GM23338 (cell line): ENCODE measurements around the gene KRT32. TPM values are rescaled to one million over a fixed set of nuclear protein-coding genes. Genes with fewer than 3 reads are reported as not detected.

ENCODE experiments used
- ATAC-seq: fragments of 200-7000 bp; cut with Tn5 transposase; 3 replicates; pipeline ENCODE4 v1.9.1; 2020
- DNase-seq: peaks from one replicate; pipeline ENCODE4 v3.0.0-alpha.2; 2015; ENCODE audit warnings: low spot score
- H2AFZ ChIP-seq: fragments of 200-600 bp; sonication (generic); 2 replicates; pipeline ENCODE4 v1.8.0; 2016; ENCODE audit warnings: antibody characterized with exemption, mild to moderate bottlenecking, moderate library complexity
- H3F3A ChIP-seq: fragments of 200-600 bp; sonication (generic); replicated peaks from 2 replicates; pipeline ENCODE4 v1.8.0; 2017; ENCODE audit warnings: antibody characterized with exemption, mixed run types, low read depth
- H3K27ac ChIP-seq: fragments of 200-600 bp; sonication (generic); 2 replicates; pipeline ENCODE4 v1.6.1; 2016; ENCODE audit warnings: low read depth
- H3K27me3 ChIP-seq: fragments of 200-600 bp; sonication (generic); 2 replicates; pipeline ENCODE4 v1.8.0; 2016; ENCODE audit warnings: mild to moderate bottlenecking, mixed run types, moderate library complexity; ENCODE audit not compliant: insufficient read depth
- H3K36me3 ChIP-seq: fragments of 200-600 bp; sonication (generic); 2 replicates; pipeline ENCODE4 v1.8.0; 2016; ENCODE audit warnings: mild to moderate bottlenecking; ENCODE audit not compliant: insufficient read depth
- H3K4me1 ChIP-seq: fragments of 200-600 bp; sonication (generic); 2 replicates; pipeline ENCODE4 v1.8.0; 2016; ENCODE audit warnings: mild to moderate bottlenecking, moderate library complexity; ENCODE audit not compliant: insufficient read depth
- H3K4me2 ChIP-seq: fragments of 200-600 bp; sonication (generic); 2 replicates; pipeline ENCODE4 v1.7.1; 2017; ENCODE audit warnings: mixed run types
- H3K4me3 ChIP-seq: fragments of 200-600 bp; sonication (generic); 2 replicates; pipeline ENCODE4 v1.6.1; 2016; ENCODE audit warnings: mixed run types
- H3K79me2 ChIP-seq: fragments of 200-600 bp; sonication (generic); replicated peaks from 2 replicates; pipeline ENCODE4 v1.8.0; 2017; ENCODE audit warnings: mild to moderate bottlenecking; ENCODE audit not compliant: insufficient read depth
- H3K9me2 ChIP-seq: fragments of 200-600 bp; sonication (generic); 2 replicates; pipeline ENCODE4 v1.8.0; 2017; ENCODE audit not compliant: insufficient read depth
- H4K20me1 ChIP-seq: fragments of 200-600 bp; sonication (generic); replicated peaks from 2 replicates; pipeline ENCODE4 v1.8.0; 2017; ENCODE audit warnings: mild to moderate bottlenecking; ENCODE audit not compliant: insufficient read depth
- H3K27ac Mint-ChIP-seq: 2 replicates; pipeline ENCODE4 v1.8.0; 2020; ENCODE audit warnings: inconsistent platforms, mild to moderate bottlenecking, moderate library complexity, mixed read lengths
- H3K27me3 Mint-ChIP-seq: 3 replicates; pipeline ENCODE4 v1.8.0; 2022; ENCODE audit warnings: low read depth, mild to moderate bottlenecking, moderate library complexity, mixed read lengths, inconsistent platforms; ENCODE audit not compliant: insufficient read depth, poor library complexity
- H3K36me3 Mint-ChIP-seq: 3 replicates; pipeline ENCODE4 v1.8.0; 2021; ENCODE audit warnings: low read depth, mild to moderate bottlenecking, inconsistent platforms, moderate library complexity, mixed read lengths
- H3K4me1 Mint-ChIP-seq: 3 replicates; pipeline ENCODE4 v1.8.0; 2020; ENCODE audit warnings: mild to moderate bottlenecking, inconsistent platforms, mixed read lengths
- H3K4me3 Mint-ChIP-seq: 3 replicates; pipeline ENCODE4 v1.8.0; 2021; ENCODE audit warnings: moderate library complexity, mild to moderate bottlenecking, inconsistent platforms, mixed read lengths
- H3K9me3 Mint-ChIP-seq: 3 replicates; pipeline ENCODE4 v1.8.0; 2020; ENCODE audit warnings: moderate library complexity, mild to moderate bottlenecking, inconsistent platforms, mixed read lengths
- CREB1 ChIP-seq: fragments of 250-450 bp; sonication (Bioruptor Pico); IDR thresholded peaks from 2 replicates; pipeline ENCODE4 v1.5.0; 2020; ENCODE audit warnings: low read depth, mild to moderate bottlenecking, moderate library complexity
- ETS1 ChIP-seq: IDR thresholded peaks from 2 replicates; pipeline ENCODE4 v1.6.1; 2016; ENCODE audit warnings: antibody characterized with exemption
- EZH2 ChIP-seq: fragments of 200-600 bp; sonication (generic); IDR thresholded peaks from one replicate; pipeline ENCODE4 v1.8.0; 2017; ENCODE audit warnings: antibody characterized with exemption, mild to moderate bottlenecking, low read depth; ENCODE audit not compliant: unreplicated experiment
- EZH2phosphoT487 ChIP-seq: fragments of 200-600 bp; sonication (generic); IDR thresholded peaks from one replicate; pipeline ENCODE4 v1.8.1; 2018; ENCODE audit warnings: antibody characterized with exemption; ENCODE audit not compliant: unreplicated experiment
- JUNB ChIP-seq: IDR thresholded peaks from one replicate; pipeline ENCODE4 v1.6.1; 2016; ENCODE audit warnings: antibody characterized with exemption; ENCODE audit not compliant: unreplicated experiment
- NANOG ChIP-seq: IDR thresholded peaks from 2 replicates; pipeline ENCODE4 v1.6.1; 2016; ENCODE audit warnings: antibody characterized with exemption, borderline replicate concordance
- POLR2AphosphoS5 ChIP-seq: IDR thresholded peaks from 2 replicates; pipeline ENCODE4 v1.6.1; 2016; ENCODE audit warnings: antibody characterized with exemption, low read depth
- STAT1 ChIP-seq: IDR thresholded peaks from one replicate; pipeline ENCODE4 v1.6.1; 2016; ENCODE audit warnings: antibody characterized with exemption; ENCODE audit not compliant: unreplicated experiment
- ZNF114 ChIP-seq: fragments of 250-450 bp; sonication (Bioruptor Pico); IDR thresholded peaks from 2 replicates; pipeline ENCODE4 v1.5.0; 2020; ENCODE audit warnings: mild to moderate bottlenecking, moderate library complexity
- ZNF331 ChIP-seq: fragments of 250-450 bp; sonication (Bioruptor Pico); IDR thresholded peaks from 2 replicates; pipeline ENCODE4 v1.5.0; 2020; ENCODE audit warnings: low read depth, mild to moderate bottlenecking, moderate library complexity
- ZNF462 ChIP-seq: fragments of 250-450 bp; sonication (Bioruptor Pico); IDR thresholded peaks from 2 replicates; pipeline ENCODE4 v1.5.0; 2020; ENCODE audit warnings: mild to moderate bottlenecking, moderate library complexity
- polyA plus RNA-seq: library from polyadenylated mRNA; unstranded; fragments of >200 nt; fragmentation: Nextera tagmentation; extraction: Ambion mirVana; gene quantifications from 2 replicates; pipeline ENCODE4 v1.2.1, GENCODE V29; 2016
- total RNA-seq: library from RNA; depleted of rRNA; stranded (reverse); fragments of >200 nt; shearing (Covaris generic); gene quantifications from 2 replicates; pipeline ENCODE4 v1.2.3, GENCODE V29; 2014
- TF ChIP-seq, protein P1 (sequence below): IDR thresholded peaks from one replicate; pipeline ENCODE4 v1.6.1; 2018; ENCODE audit warnings: antibody characterized with exemption; ENCODE audit not compliant: unreplicated experiment
- TF ChIP-seq, protein P2 (sequence below), 2 experiments: fragments of 200-600 bp in 1 of 2; sonication (generic) in 1 of 2; conservative IDR thresholded peaks; 2 replicates each; pipeline versions ENCODE4 v1.5.1 to v1.6.1; 2016 to 2017; ENCODE audit warnings: antibody characterized with exemption in 2 of 2, low read depth in 2 of 2, mild to moderate bottlenecking in 2 of 2, moderate library complexity in 1 of 2

The KRT32 gene
- total and polyA plus RNA-seq, 2 experiments from 2014 or later, result not detected

GRCh38 chr17:41484920-41485904 is 18.0 kb upstream of the KRT32 start:
- no peak overlapping the region for H3K27ac Mint-ChIP-seq
- H4K20me1 ChIP-seq, result no peaks in the 10 kb centered on the region
- TF ChIP-seq STAT1, result no peak
- TF ChIP-seq ZNF462 (CRISPR knock-in tag), result no peak
- no peak for TF ChIP-seq POLR2AphosphoS5
- no peak for TF ChIP-seq ZNF331
- no peak for TF ChIP-seq CREB1
- no peak for TF ChIP-seq JUNB
- TF ChIP-seq EZH2phosphoT487, result no peak
- no peak for TF ChIP-seq ZNF114 (CRISPR knock-in tag)
- TF ChIP-seq, protein P1, sequence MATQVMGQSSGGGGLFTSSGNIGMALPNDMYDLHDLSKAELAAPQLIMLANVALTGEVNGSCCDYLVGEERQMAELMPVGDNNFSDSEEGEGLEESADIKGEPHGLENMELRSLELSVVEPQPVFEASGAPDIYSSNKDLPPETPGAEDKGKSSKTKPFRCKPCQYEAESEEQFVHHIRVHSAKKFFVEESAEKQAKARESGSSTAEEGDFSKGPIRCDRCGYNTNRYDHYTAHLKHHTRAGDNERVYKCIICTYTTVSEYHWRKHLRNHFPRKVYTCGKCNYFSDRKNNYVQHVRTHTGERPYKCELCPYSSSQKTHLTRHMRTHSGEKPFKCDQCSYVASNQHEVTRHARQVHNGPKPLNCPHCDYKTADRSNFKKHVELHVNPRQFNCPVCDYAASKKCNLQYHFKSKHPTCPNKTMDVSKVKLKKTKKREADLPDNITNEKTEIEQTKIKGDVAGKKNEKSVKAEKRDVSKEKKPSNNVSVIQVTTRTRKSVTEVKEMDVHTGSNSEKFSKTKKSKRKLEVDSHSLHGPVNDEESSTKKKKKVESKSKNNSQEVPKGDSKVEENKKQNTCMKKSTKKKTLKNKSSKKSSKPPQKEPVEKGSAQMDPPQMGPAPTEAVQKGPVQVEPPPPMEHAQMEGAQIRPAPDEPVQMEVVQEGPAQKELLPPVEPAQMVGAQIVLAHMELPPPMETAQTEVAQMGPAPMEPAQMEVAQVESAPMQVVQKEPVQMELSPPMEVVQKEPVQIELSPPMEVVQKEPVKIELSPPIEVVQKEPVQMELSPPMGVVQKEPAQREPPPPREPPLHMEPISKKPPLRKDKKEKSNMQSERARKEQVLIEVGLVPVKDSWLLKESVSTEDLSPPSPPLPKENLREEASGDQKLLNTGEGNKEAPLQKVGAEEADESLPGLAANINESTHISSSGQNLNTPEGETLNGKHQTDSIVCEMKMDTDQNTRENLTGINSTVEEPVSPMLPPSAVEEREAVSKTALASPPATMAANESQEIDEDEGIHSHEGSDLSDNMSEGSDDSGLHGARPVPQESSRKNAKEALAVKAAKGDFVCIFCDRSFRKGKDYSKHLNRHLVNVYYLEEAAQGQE, result no peak
- no peak for TF ChIP-seq EZH2
- TF ChIP-seq ETS1, result no peak
- no peak for TF ChIP-seq NANOG
- TF ChIP-seq, protein P2, sequence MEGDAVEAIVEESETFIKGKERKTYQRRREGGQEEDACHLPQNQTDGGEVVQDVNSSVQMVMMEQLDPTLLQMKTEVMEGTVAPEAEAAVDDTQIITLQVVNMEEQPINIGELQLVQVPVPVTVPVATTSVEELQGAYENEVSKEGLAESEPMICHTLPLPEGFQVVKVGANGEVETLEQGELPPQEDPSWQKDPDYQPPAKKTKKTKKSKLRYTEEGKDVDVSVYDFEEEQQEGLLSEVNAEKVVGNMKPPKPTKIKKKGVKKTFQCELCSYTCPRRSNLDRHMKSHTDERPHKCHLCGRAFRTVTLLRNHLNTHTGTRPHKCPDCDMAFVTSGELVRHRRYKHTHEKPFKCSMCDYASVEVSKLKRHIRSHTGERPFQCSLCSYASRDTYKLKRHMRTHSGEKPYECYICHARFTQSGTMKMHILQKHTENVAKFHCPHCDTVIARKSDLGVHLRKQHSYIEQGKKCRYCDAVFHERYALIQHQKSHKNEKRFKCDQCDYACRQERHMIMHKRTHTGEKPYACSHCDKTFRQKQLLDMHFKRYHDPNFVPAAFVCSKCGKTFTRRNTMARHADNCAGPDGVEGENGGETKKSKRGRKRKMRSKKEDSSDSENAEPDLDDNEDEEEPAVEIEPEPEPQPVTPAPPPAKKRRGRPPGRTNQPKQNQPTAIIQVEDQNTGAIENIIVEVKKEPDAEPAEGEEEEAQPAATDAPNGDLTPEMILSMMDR (conservative IDR thresholded peaks at IDR 0.05; ENCODE audit: low read depth in 2 of 2), result no peak
- H3K4me3 ChIP-seq, result no peak overlapping the region
- H3K36me3 ChIP-seq, result no peaks in the 10 kb centered on the region
- H3K9me2 ChIP-seq, result no peaks in the 10 kb centered on the region
- DNase-seq (no peak), ATAC-seq (no peak)
- H3K4me2 ChIP-seq, result no peak overlapping the region
- H3K4me1 Mint-ChIP-seq, result no peaks in the 10 kb centered on the region
- H3K4me1 ChIP-seq, result no peaks in the 10 kb centered on the region
- no peaks in the 10 kb centered on the region for H3K9me3 Mint-ChIP-seq
- no peaks in the 10 kb centered on the region for H3K27me3 ChIP-seq
- H3F3A ChIP-seq, result no peaks in the 10 kb centered on the region
- no peak overlapping the region for H2AFZ ChIP-seq
- no peak overlapping the region for H3K4me3 Mint-ChIP-seq
- no peaks in the 10 kb centered on the region for H3K36me3 Mint-ChIP-seq
- H3K27ac ChIP-seq, result no peak overlapping the region
- H3K79me2 ChIP-seq, result no peaks in the 10 kb centered on the region
- peaks cover 25% of the 10 kb centered on the region for H3K27me3 Mint-ChIP-seq
